GM18951 (cell line): Measurements from ENCODE around the gene FXYD5.

Source experiments
- POLR2A ChIP-seq: IDR thresholded peaks from 4 replicates; pipeline ENCODE4 v1.6.1; 2011; ENCODE audit warnings: mild to moderate bottlenecking; ENCODE audit not compliant: insufficient read length, insufficient read depth; ENCODE audit errors: extremely low read depth
- in situ Hi-C: fragments of 300-500 bp; cut with MboI; formaldehyde crosslinking; loops from one replicate; pipeline ENCODE4 v1.12.0; 2022; ENCODE audit warnings: low sequenced_read_pairs, mixed read lengths, inconsistent platforms; ENCODE audit not compliant: unreplicated experiment

The FXYD5 gene

GRCh38 chr19:35136231-35136630 lies 18.3 kb upstream of the FXYD5 start:
- in situ Hi-C loops = no loop called here
- TF ChIP-seq POLR2A = no peak

DNA sequence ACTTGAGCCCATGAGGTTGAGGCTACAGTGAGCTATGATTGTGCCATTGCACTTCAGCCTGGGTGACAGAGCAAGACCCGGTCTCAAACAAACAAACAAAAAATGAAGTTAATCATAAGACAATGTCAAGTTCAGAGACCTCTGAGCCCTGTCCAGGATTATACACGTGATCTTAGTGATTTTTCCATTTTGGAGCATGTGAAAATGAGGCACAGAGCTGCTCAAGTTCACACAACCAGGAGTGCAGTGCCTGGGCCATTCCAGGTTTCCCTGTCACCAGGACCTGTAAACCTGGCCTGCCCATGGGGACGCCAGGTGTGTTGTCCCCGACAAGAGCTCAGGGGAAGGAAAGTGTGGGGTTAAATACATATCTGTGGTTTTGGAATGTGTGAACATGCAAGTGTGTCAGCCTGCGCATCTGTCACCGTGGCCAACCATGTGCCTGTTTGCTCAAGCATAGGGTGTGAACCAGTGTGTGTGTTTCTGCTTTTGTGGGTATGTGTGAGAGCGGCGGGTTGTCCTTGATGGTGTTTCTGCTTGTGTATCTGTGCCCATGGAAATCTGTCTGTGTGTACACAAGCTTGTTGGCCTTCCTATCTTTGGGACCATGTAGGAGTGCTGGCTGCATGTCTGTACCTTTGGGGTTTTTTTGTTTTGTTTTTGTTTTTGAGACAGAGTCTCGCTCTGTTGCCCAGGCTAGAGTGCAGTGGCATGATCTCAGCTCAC lies 17.4 kb upstream of the FXYD5 start:
- in situ Hi-C loops = no loop called here
- no peak for TF ChIP-seq POLR2A

- TF ChIP-seq POLR2A = no peak
- in situ Hi-C loops = no loop called here
These were observed 16.1 kb upstream of the FXYD5 start, which contains the start of gene FXYD1 for GRCh38 chr19:35138305-35138892. Gene FXYD1, plus strand, starts transcription at chr19:35138824. Its CDS starts 1,256 bp downstream, at chr19:35140080.

- TF ChIP-seq POLR2A = no peak
- in situ Hi-C loops = no loop called here
These were observed 14.2 kb upstream of the FXYD5 start for GRCh38 chr19:35140207-35140961.

- in situ Hi-C loops = no loop called here
- no peak for TF ChIP-seq POLR2A
These were observed 13.3 kb upstream of the FXYD5 start for GRCh38 chr19:35140962-35141836.

DNA sequence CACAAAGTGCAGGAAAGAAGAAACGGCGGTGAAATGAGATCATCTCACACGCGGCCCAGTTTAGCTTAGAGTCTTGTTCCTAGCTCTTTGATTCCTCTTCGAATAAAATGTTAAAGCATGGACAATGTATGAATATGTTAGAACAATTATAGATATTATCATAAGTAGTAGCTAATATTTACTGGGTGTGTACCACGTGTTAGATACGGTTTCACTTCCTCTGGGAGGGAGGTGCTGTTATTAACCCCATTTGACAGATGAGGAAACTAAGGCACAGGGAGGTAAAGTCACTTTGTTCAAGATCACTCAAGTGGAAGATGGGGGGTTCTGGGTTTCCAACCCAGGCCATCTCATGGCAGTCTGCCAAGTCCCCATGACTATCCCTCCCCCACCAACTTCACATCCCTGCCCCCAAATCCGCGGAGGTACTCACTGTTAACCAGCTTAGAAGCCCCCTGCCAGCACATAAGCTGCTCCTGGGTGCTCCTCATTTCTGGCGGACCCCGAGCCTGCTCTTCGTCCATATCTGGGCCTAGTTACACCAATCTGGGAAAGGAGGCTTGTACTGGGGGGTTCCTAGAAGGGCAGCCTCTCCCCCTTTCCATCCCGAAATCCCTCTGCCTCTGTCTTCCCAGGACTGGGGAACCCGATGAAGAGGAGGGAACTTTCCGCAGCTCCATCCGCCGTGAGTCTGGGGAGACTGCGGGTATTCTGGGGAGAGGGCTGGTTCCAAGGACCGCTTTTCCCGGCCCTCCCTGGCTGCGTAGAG lies 12.5 kb upstream of the FXYD5 start:
- TF ChIP-seq POLR2A = no peak
- in situ Hi-C loops = no loop called here

DNA sequence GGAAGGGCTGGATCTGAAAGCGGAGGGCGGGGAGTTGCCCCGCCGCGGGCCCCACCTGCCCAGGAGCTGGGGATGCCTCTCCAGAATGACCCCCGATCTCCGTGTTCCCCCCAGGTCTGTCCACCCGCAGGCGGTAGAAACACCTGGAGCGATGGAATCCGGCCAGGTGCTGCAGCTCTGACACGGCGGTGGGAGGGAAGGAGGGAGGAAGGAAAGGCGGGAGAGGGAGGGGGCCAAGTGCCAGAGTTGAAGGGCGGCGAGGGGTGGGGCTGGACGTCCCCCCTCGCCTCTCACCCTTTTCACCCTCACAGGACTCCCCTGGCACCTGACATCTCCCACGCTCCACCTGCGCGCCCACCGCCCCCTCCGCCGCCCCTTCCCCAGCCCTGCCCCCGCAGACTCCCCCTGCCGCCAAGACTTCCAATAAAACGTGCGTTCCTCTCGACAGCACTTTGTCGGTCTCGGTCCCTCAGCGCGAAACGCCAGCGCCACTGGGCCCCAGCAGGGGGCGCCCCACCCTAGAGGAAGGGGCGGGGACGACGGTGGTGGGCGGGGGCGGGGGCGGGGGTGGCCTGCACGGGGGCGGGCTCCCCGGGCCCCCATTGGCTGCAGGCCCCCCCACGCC lies 11.8 kb upstream of the FXYD5 start:
- no peak for TF ChIP-seq POLR2A
- in situ Hi-C loops = no loop called here

DNA sequence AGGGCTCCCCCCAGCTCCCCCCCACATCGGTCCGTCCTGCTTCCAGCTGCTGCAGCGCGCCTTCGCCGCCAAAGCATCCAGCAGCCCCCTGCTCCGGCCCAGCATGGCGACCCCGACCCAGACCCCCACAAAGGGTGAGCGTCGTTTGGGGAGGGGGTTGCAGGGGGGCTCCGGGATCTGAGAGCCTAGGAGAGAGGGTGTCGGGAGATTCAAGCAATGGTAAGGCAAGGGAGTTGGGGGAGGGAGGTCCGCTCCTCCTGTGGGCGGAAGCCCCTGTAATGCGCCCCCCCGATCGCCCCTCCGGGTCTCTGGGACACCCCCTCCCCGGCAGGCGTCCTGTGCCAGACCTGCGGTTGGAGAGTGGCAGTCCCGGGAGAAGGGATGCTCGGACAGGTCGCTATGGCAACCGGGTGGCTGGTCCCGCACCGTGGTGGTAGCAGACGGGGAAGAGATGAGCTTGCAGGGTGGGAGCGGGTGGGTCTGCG lies 11.3 kb upstream of the FXYD5 start, which contains the start of gene FXYD7:
FXYD7 (plus strand) TSS at position 25 of the 485 bp plus-strand sequence; CDS start at position 104, 79 bp downstream.
- TF ChIP-seq POLR2A = no peak
- in situ Hi-C loops = no loop called here

- no peak for TF ChIP-seq POLR2A
- in situ Hi-C loops = no loop called here
These were observed 10.7 kb upstream of the FXYD5 start for GRCh38 chr19:35143818-35144217.

DNA sequence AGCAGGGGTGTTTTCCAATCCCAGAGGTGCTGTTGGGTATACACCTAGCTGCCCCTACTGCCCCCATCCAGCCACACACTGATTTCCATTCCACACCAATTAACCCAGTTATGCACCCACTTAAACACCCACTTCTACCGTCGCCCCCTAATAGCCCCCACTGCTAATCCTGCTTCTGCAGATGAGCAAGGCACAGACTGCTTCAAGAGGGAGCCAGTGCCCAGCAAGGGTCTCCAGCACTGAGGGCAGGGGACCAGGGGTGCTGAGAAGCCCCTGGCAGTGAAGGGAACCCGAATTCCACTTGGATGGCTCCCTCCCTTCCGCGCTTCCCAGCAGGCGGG lies 10.3 kb upstream of the FXYD5 start:
- in situ Hi-C loops = no loop called here
- TF ChIP-seq POLR2A = no peak

- in situ Hi-C loops = no loop called here
- TF ChIP-seq POLR2A = no peak
These were observed 9.7 kb upstream of the FXYD5 start for GRCh38 chr19:35144600-35145436.
